Measurements from ENCODE around the gene SLC6A6.

DNA sequence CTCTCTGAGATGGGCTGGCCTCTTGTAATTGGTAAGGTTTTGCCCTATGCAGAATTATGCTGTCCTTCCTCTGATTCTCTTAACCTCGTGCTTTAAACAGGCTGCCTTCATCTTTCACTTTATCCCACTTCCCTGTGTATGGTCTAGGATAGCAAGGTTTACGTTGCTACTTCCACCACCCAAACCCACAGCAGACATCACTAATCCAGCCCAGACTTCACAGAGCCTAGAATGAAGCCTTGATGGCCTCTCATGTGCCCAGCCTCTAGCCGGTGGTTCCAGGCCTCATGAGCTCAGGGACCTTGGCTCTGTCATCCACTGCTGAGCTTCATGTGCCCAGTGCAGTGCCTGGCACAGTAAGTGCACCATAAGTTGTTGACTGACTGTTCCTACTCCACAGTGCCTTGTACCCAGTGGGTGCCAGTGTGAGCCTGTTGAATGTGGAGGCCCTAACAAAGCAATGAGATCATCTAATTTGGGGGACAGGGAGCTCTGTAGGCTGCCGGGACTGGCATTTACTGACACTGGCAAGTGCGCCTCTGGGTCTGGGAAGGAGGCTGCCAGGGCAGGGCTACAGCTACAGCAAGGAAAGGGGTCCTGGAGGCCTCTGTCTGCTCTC is 12.5 kb downstream of the SLC6A6 start:
- TF ChIP-seq, protein P1, sequence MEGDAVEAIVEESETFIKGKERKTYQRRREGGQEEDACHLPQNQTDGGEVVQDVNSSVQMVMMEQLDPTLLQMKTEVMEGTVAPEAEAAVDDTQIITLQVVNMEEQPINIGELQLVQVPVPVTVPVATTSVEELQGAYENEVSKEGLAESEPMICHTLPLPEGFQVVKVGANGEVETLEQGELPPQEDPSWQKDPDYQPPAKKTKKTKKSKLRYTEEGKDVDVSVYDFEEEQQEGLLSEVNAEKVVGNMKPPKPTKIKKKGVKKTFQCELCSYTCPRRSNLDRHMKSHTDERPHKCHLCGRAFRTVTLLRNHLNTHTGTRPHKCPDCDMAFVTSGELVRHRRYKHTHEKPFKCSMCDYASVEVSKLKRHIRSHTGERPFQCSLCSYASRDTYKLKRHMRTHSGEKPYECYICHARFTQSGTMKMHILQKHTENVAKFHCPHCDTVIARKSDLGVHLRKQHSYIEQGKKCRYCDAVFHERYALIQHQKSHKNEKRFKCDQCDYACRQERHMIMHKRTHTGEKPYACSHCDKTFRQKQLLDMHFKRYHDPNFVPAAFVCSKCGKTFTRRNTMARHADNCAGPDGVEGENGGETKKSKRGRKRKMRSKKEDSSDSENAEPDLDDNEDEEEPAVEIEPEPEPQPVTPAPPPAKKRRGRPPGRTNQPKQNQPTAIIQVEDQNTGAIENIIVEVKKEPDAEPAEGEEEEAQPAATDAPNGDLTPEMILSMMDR (conservative IDR thresholded peaks at IDR 0.05 in 1 of 2, IDR thresholded peaks at IDR 0.05 in 1 of 2; ENCODE audit: low read depth in 1 of 2, low read length in 2 of 2): no peak
- no peak for TF ChIP-seq EZH2 (IDR thresholded peaks at IDR 0.05; ENCODE audit: low read length, missing control alignments)
